ENCODE measurements around the gene CXCR3.
"Not testable (repeated sequence)": the region's sequence is repeated elsewhere in the genome, so short reads cannot be mapped to it uniquely, and the experiment has no call there.

Gene CXCR3

DNA sequence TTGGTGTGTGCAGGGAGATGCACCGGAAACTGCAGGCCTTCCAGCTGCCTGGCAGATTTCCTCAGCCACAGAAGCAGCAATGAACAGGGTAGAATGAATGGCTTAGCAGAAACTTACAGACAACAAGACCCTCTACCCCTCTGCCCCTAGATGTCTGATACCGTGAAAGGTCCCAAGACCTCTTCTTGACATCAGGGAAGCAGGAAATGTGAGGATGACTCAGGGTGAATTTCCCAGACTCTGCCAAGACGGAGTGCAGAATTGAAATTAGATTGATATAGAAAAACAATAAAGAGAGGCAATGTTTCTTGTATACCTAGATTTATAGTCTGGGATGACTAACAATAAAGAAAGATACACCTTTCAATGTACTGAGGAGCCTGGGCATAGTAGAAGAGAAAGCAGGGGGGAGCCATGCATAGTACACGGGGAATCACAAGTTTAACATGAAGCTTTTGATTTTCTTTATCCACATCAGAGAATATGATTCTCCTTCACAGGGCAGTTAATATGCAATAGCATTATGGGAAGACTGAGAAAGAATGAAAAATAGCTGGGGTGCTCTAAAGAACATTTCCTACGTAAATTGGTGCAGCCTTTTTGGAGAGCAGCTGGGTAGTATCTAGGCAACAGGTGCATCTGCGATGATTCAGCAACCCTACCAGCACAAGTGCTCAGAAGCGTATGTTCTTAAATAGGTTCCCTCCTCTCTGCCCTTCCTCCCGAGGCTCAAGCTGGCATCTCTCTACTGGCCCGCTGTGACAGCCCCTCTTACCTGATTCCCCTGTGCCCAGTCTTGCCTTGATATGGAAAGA lies 18.3 kb upstream of the CXCR3 start:
- peak; percentile 12 for DNase-seq

DNA sequence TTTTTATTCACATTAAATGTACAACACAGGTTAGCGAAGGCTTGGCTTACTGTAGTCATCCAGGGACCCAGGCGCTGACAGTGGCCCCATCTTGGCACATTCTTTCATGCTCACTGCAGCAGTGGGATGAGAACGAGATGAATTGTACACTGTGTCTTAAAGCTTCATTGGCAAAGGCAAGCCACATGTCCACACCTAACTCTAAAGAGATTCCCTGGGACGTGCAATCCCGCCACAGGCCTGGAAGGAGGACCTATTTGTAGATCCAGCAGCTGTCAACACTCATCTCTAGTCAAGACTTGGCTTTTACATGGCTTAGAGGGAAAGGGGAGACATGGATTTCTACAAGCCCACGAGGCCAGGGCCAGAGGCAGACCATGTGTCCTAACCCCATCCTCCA lies 16.1 kb upstream of the CXCR3 start:
- DNase-seq = no peak

DNA sequence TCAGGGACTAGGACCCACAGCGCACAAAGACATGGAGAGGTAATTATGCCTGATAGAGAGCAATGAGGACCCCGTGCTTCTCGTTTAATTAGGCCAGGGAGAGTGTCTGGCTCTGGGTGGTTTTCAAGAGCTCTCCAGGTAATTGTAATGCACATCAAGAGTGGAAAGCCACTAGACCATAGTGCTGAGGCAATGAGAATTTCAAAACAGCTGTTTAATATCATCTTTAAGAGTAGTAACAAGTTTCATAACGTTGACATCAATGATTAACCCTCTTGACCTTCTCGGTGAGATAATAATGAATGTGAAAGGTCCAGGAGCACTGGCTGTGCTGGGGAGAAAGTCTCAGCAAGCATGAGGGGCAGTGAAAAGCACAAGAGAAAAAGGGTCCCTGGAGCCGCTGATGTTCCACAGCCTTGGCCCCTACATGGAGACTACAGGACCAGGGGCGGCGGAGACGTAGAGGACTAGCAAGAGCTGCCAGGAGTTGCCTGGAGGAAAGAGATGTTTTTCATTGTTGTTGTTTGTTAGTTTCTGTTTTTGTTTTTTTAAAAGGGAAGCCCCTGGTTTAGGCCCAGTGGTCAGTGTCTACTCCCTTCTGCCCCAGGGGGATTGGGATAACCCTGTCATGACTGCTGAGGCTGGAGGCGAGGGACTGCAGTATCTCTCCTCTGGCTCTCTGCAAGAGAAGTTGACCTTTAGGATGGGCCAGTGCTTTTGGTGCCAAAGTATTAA lies 14.8 kb upstream of the CXCR3 start:
- no peak for DNase-seq

DNA sequence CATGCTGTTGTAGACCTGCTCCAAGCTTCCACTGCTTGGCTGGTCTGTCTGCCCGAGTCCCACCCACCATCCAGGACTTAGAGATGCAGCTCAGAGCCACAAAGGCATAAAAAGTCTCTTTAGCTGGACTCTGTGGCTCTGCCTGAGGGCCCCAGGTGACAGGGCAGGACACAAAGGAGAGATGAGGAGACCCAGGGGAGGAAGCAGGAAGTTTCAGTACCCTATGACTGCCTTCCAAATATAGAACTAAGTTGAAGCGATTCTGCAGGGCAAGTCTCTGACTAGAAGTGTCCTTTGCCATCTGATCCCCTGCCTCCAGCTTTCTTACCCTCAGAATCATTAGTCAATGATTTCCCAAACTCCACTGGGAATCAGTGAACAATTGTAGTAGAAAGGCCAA lies 11.2 kb upstream of the CXCR3 start:
- DNase-seq = no peak

DNA sequence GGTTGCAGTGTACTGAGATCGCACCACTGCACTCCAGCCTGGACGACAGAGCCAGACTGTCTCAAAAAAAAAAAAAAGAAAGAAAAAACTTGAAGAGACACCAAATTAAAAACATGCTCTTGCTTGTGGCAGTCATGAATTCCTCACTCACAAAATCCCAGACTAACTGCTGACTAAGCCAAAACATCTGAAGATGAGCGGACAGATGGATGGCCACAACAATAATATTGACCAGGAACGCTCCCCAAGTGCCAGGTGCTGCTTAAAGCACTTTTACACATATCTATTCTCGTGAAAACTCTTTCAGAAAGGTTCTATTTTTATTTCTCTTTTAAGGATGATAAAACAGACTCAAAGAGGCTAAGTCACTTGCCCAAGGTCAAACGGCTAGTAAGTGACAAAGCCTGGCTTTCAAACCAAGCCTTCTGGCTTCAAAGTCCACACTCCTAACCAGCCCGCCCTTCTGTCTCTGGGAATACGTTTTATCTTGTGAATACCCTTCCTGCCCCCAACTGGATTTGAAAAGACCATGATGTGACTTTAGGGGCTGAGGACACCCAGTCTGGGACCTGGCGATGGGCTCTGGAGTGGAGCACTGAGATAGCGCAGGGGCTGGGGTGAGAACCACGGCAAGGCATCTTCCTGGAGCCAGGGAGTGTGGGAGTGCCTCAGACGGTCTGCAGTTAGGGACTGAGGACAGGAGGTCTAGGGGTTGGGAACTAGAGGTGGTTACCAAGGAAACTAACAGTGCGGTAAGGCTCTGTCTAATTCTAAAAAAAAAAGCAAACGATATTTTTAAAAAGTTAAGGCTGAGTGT lies 9.5 kb upstream of the CXCR3 start:
- DNase-seq = no peak

DNA sequence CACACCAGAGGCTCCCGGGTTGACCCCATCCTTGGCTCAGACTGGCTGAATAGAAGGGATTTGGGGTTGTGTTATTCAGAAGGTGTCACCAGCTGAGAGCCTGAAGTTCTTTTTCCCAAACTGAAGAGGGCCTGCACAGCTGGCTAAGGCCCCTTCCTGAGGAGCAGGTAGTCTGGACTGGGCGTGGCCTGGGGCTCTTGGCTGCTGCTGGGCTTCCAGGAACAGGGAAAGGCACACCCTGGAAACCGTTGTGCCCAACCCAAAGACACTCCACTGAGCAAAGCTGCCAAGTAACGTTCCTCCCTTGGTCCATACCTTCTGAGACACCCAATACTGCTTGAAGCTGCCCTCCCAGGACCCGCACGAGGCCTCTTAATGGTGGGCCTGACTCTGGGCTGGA lies 8.3 kb upstream of the CXCR3 start:
- DNase-seq = no peak

DNA sequence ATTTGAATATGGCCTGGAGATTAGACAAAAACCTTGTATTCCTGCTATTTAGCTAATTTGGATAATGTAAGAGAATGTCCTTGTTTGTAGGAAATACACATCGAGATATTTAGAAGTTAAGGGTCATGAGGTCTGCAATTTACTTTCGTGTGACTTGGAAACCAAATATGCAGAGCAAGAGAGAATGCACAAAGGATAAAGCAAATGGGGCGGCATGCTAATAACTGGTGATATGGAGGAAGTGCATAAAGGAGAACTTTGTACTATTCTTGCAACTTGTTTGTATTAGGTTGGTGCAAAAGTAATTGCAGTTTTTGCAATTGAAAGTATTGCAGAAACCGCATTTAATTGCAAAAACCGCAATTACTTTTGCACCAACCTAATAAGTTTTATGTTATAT lies 7.2 kb upstream of the CXCR3 start:
- no peak for DNase-seq

DNA sequence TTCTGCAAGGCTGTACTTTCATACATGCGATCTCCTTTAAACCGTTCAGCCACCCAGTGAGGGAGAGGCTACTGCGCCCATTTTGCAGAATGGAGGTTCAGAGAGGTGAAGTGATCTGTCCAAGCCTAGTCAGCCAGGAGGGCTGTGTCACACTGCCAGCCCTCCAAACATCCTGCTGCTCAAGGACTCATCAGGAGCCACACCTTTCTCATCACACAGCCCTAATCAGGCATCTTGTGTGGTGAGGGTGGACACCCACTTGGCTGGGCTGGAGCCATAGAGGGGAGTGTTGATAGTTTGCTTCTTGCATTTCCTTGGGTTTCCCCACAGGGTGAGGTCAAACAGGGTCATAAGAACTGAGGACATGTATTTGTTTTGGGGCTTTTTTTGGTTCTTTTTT lies 5.4 kb upstream of the CXCR3 start:
- DNase-seq = no peak

DNA sequence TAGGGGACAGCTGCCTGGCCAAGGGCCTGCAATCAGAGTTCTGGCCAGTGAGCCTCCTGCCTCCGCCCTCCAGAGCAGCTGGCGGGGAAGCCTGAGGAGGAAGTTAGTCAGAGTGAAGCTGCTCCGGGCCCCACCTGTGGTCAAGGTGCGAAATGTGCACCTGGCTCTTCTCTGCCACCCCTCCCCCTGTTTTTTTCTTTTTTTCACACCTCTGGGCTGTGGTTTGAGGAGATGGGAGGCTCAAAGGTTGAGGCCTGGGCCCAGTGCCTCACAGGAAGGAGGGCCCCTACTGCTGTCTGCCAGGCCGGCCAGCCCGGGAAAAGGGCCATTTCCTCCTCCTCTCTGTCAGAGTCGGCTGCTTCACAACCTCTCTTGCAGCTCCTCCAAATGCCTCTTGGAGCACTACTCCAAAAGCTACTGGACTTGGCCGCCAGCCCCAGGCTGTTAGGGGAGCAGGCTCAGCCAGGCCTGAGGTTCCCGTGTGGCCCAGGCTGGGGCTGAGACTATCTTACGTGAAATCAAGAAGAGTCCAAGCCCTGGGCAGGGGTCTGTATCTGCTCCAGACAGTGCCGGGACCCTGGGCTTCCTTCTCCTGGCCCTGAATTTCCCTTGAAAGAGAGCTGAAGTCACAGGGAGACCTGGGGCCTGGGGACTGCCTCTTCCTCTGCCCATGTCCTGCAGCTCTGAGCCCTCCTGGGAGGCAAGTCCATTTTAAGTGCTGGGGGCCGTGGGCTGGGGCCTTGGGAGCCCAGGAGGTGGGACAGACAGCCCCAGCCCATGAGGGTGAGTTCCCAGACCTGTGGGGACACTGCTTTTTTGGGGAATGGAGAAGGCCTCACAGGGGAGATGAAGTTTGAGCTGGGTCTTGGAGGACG lies 4.5 kb upstream of the CXCR3 start:
- DNase-seq = peak; percentile 21

DNA sequence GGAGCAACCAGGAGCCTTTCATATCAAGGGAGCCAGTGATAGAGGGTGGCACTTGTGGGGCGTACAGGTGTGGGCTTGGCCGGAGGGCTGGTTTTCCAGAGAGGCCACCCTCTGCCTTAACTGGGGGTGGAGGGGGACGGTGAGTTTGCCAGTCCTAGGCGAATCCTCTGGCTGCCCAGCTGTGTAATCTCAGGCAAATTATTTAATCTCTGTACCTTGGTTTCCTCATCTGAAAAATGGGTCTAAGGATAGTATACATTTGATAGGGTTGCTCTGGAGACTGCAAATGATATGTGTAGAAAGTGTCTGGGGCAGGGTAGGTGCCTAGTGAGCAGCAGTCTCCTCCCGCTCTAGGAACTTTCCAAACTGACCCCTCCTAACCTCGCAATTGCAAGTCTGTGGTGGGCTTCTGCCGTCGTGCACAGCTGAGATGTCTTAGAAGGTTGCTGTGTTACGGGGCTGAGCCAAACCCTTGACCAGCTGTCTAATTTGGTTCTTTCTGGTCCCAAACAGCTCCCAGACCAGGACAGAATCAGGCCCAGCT lies 3.8 kb upstream of the CXCR3 start:
- DNase-seq = no peak

DNA sequence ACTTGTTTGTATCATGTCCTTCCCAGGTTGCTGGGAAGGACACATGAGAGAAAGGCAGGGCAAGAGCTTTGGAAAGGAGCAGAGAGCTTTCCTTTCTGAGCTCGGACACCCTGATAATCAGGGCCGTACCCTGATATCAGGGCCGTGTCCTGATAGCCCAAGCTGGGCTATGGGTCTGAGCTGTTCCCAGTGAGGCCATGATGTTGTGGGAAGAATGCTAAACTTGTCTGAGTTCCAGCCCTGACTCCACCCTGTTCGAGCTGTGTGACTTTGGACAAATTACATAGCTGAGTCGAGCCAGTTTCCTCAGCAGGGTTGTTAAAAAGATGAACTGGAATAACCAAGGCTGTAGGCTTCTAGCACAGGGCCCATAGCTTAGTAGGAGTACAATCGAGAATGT lies 3.3 kb upstream of the CXCR3 start:
- no peak for DNase-seq

DNA sequence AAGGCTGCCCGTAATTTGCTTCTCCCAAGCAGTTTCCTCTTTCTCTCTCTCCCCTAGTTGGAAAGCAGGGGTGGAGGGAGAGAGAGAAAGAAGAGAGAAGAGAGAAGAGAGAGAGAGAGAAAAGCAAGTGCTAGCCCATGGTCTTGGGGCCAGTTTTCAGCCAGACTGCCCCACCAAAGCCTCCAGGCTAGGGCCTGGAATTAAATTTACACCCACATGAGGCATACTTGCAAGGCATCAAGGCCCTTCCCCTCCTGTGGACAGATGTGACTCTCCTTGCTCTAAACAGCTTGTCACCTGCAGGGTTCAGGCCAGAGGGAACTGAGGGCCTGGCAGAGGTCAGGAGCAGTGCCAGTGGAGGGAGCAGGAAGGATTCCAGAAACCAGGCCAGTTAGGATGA lies 1.7 kb upstream of the CXCR3 start:
- no peak for DNase-seq

DNA sequence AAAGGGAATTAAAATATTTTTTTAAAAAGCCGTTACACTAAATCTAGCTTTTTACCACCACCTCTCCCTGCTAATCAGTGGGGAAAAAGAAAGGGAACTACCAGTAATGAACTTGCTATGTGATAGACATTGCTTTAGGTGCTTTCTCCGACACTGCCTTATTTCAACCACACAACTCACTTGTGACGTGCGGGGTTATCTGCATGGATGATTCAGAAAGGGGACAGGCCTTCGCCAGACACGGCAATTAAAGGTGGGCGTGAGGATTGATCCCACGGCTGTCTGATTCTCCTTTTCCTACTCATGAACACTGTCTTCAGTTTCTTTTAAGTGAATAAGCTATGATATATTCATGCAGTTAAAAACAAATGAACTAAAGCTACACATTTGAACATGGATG lies 882 bp upstream of the CXCR3 start:
- DNase-seq = no peak

DNA sequence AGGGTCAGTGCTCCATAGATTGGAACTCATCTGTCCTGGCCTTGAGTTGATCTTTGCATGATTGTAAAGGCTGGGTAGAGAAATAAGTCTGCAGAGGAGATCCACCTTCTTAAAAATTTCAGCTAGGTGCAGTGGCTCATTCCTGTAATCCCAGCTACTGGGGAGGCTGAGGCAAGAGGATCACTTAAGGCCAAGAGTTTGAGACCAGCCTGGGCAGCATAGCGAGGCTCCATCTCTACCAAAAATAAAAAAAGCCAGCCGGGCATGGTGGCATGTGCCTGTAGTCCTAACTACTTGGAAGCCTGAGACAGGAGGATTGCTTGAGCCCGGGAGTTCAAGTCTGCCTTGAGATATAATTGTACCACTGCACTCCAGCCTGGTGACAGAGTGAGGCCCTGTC lies 476 bp upstream of the CXCR3 start:
- no peak for DNase-seq

DNA sequence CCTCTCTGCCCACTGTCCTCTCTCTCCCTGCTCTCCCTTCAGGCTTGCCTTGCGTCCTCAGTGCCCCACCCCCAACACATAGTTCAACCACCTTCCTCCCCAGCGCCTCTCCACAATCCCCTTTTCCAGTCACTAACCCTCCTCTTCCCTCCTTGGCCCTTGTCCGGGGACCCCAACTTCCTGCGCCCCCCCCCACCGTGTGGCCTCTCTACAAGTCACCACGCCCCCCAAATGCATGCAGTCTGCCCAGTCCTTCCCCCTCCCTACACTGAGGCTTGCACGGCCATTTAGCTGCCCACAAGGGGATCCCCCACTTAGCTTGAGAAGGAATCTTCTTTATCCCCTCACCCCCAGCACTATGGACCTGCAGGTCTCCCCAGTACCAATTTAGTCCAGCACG lies 569 bp downstream of the CXCR3 start:
- no peak for DNase-seq

DNA sequence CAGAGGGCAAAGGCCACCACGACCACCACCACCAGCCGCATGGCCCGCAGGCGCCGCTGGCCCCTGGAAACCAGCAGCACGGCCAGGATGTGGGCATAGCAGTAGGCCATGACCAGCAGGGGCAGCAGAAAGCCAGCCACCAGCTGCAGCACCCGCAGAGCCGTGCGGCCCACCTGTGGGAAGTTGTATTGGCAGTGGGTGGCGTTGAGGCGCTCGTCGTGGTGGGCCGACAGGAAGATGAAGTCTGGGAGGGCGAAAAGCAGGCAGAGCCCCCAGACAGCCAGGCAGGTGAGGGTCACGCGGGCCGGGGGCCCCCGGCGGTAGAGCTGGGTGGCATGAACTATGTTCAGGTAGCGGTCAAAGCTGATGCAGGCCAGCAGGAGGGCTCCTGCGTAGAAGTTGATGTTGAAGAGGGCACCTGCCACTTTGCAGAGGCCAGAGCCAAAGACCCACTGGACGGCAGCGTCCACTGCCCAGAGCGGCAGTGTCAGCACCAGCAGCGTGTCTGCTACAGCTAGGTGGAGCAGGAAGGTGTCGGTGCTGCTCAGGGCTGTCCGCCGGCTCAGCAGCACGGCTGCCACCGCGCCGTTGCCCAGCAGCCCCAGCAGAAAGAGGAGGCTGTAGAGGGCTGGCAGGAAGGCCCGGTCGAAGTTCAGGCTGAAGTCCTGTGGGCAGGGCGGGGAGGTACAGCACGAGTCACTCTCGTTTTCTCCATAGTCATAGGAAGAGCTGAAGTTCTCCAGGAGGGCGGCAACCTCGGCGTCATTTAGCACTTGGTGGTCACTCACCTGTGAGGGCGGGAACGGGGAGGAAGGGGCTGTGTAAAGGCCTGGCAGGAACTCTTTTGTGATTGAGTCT lies 1.4 kb downstream of the CXCR3 start:
- no peak for DNase-seq

DNA sequence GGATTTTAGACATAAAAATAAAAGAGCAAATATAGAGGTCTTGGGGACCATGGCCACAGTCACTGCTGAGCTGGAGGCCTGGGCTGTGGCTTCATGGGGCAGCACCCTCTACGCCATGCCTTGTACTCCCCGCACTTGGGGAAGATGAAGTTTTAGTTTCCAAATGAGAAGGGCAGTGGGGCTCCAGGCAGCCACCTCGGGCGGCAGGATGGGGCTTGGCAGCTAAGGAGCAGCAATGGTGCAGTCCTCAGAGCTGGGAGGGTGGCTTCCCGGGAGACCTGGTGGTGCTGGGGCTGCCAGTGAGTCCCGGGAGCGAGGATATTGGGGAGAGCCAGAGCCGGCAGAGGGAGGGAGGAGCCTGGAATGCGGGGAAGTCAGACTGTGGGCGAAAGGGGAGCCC lies 2.4 kb downstream of the CXCR3 start:
- no peak for DNase-seq

DNA sequence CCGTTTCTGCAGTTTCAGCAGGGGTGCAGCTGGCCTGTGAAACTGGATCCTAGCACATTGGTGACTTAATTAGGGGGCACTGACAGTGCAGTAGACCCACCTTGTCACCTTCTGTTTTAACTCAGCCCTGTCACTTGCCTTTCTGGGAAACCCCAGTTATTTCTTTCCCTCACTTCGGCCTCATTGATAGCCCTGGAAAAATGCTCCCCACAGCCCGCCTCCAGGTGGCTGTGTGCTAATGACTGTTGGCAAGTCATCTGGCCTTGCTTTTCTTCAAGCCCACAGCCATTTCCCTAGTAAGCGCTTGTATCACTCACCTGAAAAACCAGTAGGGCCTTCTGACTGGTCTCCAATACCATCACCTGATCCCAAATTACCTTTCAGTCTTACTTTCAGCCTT lies 3.3 kb downstream of the CXCR3 start:
- no peak for DNase-seq

DNA sequence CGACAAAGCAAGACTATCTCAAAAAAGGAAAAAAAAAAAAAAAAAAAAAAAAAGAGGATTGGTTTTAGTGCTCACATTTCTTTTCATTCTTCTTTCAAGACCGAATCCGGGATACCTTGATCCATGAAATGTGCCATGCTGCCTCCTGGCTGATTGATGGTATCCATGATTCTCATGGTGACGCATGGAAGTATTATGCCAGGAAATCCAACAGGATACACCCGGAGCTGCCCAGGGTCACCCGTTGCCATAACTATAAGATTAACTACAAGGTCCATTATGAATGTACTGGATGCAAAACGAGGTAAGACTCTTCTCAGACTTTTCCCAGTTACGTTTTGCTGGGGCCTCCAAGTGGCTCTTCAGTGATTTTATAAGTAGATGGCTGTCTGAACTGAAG lies 6.1 kb downstream of the CXCR3 start:
- DNase-seq = no peak

DNA sequence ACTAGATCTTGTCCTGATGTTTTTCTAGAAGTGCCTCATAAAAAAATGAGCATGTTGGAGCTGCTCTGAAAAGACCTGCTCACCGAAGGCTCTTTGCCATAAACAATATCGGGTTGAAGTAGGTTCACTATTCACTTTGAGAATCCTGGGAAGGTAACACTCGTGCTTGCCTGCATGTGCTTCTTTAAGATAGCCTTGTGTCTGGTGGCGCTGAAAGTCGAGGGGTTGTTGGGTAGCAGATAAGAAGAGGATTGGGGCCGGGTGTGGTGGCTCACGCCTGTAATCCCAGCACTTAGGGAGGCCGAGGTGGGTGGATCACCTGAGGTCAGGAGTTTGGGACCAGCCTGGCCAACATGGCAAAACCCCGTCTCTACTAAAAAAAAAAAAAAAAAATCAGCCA lies 6.6 kb downstream of the CXCR3 start:
- DNase-seq = not testable (repeated sequence)

DNA sequence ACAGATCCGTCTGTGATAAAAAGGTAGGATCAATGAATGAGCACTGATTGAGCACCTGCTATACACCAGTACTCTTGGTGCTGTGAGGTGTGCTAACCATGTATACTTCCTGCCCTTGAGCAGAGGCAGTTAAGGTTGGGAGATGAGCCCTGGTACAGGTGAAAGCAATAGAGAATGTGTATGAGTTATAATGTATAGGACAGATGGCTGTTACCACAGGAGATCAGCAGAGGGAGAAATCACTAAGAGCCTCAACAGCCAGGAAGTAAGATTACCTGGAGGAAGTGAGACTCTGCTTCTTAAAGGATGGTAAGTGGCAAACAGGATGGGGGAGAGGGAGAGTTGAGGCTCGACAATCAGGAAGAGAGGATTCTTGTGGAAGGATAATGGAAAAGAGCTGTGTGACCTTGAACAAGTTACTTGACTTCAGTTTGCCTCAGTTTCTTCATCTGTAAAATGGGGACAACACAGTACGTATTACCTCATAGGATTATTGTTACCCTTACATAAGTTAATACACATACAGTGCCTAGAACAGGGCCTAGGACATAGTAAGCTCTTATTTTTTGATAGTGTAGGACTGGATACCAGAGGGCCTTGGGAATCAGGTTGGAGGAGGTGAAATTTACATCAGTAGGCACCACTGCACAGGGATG lies 9.1 kb downstream of the CXCR3 start:
- no peak for DNase-seq

Data from DMS153 (cell line).